Measurements from ENCODE around the gene ZNF106. TPM values are rescaled to one million over a fixed set of nuclear protein-coding genes. Genes with fewer than 3 reads are reported as not detected.

Gene ZNF106
- total RNA-seq (2022; extraction: Qiagen RNA extraction), result 7.0 to 12.1 TPM (median 10.5 TPM) in 5 replicates

DNA sequence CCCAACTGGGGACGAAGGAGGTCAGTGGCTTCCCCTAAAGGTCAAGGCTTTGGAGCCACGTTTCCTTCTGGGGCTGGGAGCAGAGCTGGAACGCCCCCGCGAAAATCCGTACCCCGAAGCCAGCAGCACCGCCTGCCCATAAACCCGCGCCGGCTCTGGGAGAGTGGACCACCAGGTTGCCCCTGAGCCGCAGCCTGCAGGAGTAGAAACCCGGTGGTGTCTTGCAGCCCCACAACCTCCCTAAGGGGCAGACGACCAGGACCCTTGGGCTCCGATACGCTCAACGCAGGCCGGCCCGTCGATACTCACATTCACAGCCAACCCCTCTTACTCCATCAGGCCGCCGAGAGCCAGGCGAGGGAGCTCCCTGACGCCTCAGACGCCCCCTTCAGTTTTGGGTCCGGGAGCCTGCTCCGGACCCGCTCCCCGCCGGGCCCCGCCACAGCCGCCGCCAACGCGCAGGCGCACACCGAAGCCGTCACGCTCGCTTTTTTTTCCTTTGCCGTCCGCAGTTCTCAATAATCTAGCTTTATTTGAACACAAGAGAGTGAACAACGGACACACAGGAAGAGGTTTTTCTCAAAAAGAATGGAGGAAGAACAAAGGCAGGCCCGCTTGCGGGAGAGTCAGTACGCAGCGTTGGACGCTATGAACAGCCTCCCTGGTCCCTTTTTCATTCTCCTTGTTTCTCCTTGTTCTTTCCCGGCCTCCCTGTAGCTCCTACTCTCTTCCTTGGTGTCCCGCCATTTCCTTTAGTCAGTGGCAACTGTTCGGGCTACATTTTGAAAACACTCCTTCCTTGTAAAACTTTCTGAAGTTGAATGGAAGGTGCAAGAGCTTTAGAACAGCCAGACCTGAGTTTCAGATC is at the start of gene ZNF106:
Gene ZNF106, minus strand, starts transcription at position 471 of the 868 bp plus-strand sequence. CDS start 18,852 bp downstream, outside the sequence.

GRCh38 chr15:42495361-42496212 is 4.6 kb upstream of the ZNF106 start, which contains the start of gene SNAP23:
Gene SNAP23, plus strand, starts transcription at chr15:42495634. Its CDS starts 16,213 bp downstream, at chr15:42511847.

Other genes starting within 250 kb of the ZNF106 start
- 6.4 to 8.8 TPM (median 7.5 TPM) in 5 replicates for gene GANC, start 217.9 kb downstream of the ZNF106 start, total RNA-seq (2022; extraction: Qiagen RNA extraction)
- gene TMEM87A, start 217.7 kb downstream of the ZNF106 start, total RNA-seq (2022; extraction: Qiagen RNA extraction), result 26.0 to 39.0 TPM (median 26.6 TPM) in 5 replicates
- gene CAPN3, start 131.6 kb downstream of the ZNF106 start, total RNA-seq (2022; extraction: Qiagen RNA extraction), result 0.22 to 0.80 TPM (median 0.33 TPM) in 5 replicates
- 15.4 to 36.7 TPM (median 18.2 TPM) in 5 replicates for gene SNAP23, start 4.5 kb upstream of the ZNF106 start, total RNA-seq (2022; extraction: Qiagen RNA extraction)
- 9.6 to 13.6 TPM (median 12.0 TPM) in 5 replicates for gene LRRC57, start 57.7 kb upstream of the ZNF106 start, total RNA-seq (2022; extraction: Qiagen RNA extraction)
- 17.8 to 22.8 TPM (median 19.3 TPM) in 5 replicates for gene HAUS2, start 57.7 kb upstream of the ZNF106 start, total RNA-seq (2022; extraction: Qiagen RNA extraction)
- gene STARD9, start 84.5 kb upstream of the ZNF106 start, total RNA-seq (2022; extraction: Qiagen RNA extraction), result 1.3 to 1.7 TPM (median 1.6 TPM) in 5 replicates
- 5.4 to 7.1 TPM (median 6.2 TPM) in 5 replicates for gene CDAN1, start 246.0 kb upstream of the ZNF106 start, total RNA-seq (2022; extraction: Qiagen RNA extraction)